22Rv1 (cell line): ENCODE results near the gene CEP76.
"Not testable (repeated sequence)": the region's sequence is repeated elsewhere in the genome, so short reads cannot be mapped to it uniquely, and the experiment has no call there.

Source experiments
- CTCF ChIP-seq: fragments of 450-650 bp; IDR thresholded peaks from 2 replicates; pipeline ENCODE4 v1.5.1; 2017; ENCODE audit warnings: mild to moderate bottlenecking
- ZFX ChIP-seq: fragments of 450-650 bp; IDR thresholded peaks from 2 replicates; pipeline ENCODE4 v1.6.1; 2017; ENCODE audit warnings: antibody characterized with exemption, borderline replicate concordance

- not testable (repeated sequence) for TF ChIP-seq CTCF, ZFX
These were observed 75.3 kb downstream of the CEP76 start for GRCh38 chr18:12627199-12627598.
